ENCODE results near the gene OR11H6. TPM values are rescaled to one million over a fixed set of nuclear protein-coding genes. Genes with fewer than 3 reads are reported as not detected.
"Not testable (repeated sequence)": the region's sequence is repeated elsewhere in the genome, so short reads cannot be mapped to it uniquely, and the experiment has no call there.

The OR11H6 gene
- total RNA-seq, 1 donor from 2014 or later, result not detected

DNA sequence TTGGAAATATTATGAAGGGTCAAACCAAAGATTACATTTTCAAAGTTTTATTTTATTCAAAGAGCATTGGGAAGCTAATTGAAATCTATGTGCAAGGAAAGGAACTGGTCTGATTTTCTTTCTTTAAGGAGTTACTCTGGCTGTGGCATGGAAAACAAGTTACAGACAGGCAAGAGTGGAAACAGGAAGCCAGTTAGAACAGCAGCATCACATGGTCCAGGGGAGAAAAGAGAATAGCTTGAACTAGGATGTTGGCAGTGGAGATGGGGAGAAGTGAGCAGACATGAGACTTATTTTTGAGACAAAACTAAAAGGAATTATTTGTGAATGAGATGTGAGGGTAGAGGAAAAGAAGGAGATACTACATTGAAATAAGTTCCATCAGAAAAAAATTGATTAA is 29.4 kb upstream of the OR11H6 start:
- H3K9me3 Mint-ChIP-seq (ENCODE audit: unreplicated experiment), result peaks cover 13% of the 10 kb centered on the region

DNA sequence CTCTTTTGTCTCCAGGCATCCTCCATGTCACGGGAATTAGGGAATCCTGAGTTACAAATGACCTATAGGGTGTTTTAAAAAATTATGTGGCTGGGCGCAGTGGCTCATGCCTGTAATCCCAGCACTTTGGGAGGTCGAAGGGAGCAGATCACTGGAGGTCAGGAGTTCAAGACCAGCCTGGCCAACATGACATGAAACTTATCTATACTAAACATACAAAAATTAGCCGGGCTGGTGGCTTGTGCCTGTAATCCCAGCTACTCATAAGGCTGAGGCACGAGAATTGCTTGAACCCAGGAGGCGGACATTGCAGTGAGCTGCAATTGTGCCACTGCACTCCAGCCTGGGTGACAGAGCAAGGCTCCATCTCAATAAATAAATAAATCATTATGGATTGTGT is 28.3 kb upstream of the OR11H6 start:
- not testable (repeated sequence) for H3K4me1 Mint-ChIP-seq (ENCODE audit: unreplicated experiment); DNase-seq (ENCODE audit: extremely low spot score, unreplicated experiment); H3K4me3 Mint-ChIP-seq (ENCODE audit: unreplicated experiment); H3K27ac Mint-ChIP-seq (ENCODE audit: unreplicated experiment); H3K27me3 Mint-ChIP-seq (ENCODE audit: unreplicated experiment); H3K36me3 Mint-ChIP-seq (ENCODE audit: unreplicated experiment)
- peaks cover 18% of the 10 kb centered on the region for H3K9me3 Mint-ChIP-seq (ENCODE audit: unreplicated experiment)

More for the DNA sequence above, 29.4 kb upstream of the OR11H6 start:
- Mint-ChIP-seq H3K36me3 (ENCODE audit: unreplicated experiment) (no peaks in the 10 kb centered on the region), H3K27ac (ENCODE audit: unreplicated experiment) (no peak overlapping the region), H3K4me3 (ENCODE audit: unreplicated experiment) (no peak overlapping the region), H3K27me3 (ENCODE audit: unreplicated experiment) (no peaks in the 10 kb centered on the region), H3K4me1 (ENCODE audit: unreplicated experiment) (no peaks in the 10 kb centered on the region)
- no peak for DNase-seq (ENCODE audit: extremely low spot score, unreplicated experiment)
- TF ChIP-seq, protein P1, sequence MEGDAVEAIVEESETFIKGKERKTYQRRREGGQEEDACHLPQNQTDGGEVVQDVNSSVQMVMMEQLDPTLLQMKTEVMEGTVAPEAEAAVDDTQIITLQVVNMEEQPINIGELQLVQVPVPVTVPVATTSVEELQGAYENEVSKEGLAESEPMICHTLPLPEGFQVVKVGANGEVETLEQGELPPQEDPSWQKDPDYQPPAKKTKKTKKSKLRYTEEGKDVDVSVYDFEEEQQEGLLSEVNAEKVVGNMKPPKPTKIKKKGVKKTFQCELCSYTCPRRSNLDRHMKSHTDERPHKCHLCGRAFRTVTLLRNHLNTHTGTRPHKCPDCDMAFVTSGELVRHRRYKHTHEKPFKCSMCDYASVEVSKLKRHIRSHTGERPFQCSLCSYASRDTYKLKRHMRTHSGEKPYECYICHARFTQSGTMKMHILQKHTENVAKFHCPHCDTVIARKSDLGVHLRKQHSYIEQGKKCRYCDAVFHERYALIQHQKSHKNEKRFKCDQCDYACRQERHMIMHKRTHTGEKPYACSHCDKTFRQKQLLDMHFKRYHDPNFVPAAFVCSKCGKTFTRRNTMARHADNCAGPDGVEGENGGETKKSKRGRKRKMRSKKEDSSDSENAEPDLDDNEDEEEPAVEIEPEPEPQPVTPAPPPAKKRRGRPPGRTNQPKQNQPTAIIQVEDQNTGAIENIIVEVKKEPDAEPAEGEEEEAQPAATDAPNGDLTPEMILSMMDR (IDR thresholded peaks at IDR 0.05), result no peak

DNA sequence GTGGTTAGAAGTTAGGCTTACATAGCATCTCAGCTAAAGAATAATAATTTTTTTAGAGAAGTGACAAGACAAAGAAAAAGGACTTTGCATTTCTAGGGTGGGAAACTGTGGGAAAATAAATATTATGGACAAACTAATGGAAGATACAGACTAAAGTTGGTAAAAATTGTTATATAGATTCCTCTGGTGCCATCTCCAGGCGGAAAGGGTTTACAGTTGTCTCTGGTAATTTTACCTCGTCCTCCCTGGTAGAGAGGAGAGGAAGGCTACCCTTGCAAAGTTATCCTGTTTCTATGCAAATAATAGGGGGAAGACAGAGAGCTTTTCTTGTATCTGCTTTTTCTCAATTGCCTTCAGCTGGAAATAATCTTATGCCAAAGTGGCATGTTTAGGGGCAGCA is 27.6 kb upstream of the OR11H6 start:
- Mint-ChIP-seq H3K27ac (ENCODE audit: unreplicated experiment) (no peak overlapping the region), H3K36me3 (ENCODE audit: unreplicated experiment) (no peaks in the 10 kb centered on the region), H3K9me3 (ENCODE audit: unreplicated experiment) (peaks cover 23% of the 10 kb centered on the region), H3K27me3 (ENCODE audit: unreplicated experiment) (no peaks in the 10 kb centered on the region), H3K4me3 (ENCODE audit: unreplicated experiment) (no peak overlapping the region), H3K4me1 (ENCODE audit: unreplicated experiment) (no peaks in the 10 kb centered on the region)
- no peak for DNase-seq (ENCODE audit: extremely low spot score, unreplicated experiment)
- TF ChIP-seq, protein P1 (IDR thresholded peaks at IDR 0.05), result no peak

DNA sequence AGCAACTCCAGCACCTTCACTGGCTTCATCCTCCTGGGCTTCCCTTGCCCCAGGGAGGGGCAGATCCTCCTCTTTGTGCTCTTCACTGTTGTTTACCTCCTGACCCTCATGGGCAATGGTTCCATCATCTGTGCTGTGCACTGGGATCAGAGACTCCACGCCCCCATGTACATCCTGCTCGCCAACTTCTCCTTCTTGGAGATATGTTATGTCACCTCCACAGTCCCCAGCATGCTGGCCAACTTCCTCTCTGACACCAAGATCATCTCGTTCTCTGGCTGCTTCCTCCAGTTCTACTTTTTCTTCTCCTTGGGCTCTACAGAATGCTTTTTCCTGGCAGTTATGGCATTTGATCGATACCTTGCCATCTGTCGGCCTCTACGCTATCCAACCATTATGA is 26.1 kb upstream of the OR11H6 start:
- no peak overlapping the region for H3K27ac Mint-ChIP-seq (ENCODE audit: unreplicated experiment)
- no peaks in the 10 kb centered on the region for H3K27me3 Mint-ChIP-seq (ENCODE audit: unreplicated experiment)
- no peaks in the 10 kb centered on the region for H3K36me3 Mint-ChIP-seq (ENCODE audit: unreplicated experiment)
- no peaks in the 10 kb centered on the region for H3K4me1 Mint-ChIP-seq (ENCODE audit: unreplicated experiment)
- DNase-seq (ENCODE audit: extremely low spot score, unreplicated experiment), result no peak
- H3K4me3 Mint-ChIP-seq (ENCODE audit: unreplicated experiment), result no peak overlapping the region
- H3K9me3 Mint-ChIP-seq (ENCODE audit: unreplicated experiment), result peaks cover 27% of the 10 kb centered on the region
- TF ChIP-seq, protein P1 (IDR thresholded peaks at IDR 0.05), result no peak

DNA sequence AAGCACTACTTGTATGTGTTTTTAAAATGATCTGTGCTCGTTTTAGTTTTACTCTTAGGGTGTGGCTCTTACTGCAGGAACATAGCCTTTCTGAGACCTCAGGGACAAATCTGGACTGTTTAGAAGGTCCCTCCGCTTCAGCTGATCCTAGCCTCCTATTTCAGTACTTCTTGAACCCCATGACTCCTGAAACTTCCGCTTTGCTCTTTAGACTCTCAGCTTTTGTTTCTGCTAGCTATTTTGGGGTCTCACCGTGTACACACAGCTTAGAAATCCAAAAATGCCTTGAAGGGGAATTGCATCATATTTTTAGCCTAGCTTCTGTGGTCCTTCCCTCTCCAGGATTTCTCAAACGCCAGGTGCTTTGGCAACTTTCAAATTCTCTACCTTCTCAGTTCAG is 24.5 kb upstream of the OR11H6 start:
- no peaks in the 10 kb centered on the region for H3K4me1 Mint-ChIP-seq (ENCODE audit: unreplicated experiment)
- DNase-seq (ENCODE audit: extremely low spot score, unreplicated experiment), result no peak
- H3K36me3 Mint-ChIP-seq (ENCODE audit: unreplicated experiment), result no peaks in the 10 kb centered on the region
- H3K27ac Mint-ChIP-seq (ENCODE audit: unreplicated experiment), result no peak overlapping the region
- no peak overlapping the region for H3K4me3 Mint-ChIP-seq (ENCODE audit: unreplicated experiment)
- H3K9me3 Mint-ChIP-seq (ENCODE audit: unreplicated experiment), result peaks cover 32% of the 10 kb centered on the region
- TF ChIP-seq, protein P1 (IDR thresholded peaks at IDR 0.05), result no peak
- H3K27me3 Mint-ChIP-seq (ENCODE audit: unreplicated experiment), result no peaks in the 10 kb centered on the region

DNA sequence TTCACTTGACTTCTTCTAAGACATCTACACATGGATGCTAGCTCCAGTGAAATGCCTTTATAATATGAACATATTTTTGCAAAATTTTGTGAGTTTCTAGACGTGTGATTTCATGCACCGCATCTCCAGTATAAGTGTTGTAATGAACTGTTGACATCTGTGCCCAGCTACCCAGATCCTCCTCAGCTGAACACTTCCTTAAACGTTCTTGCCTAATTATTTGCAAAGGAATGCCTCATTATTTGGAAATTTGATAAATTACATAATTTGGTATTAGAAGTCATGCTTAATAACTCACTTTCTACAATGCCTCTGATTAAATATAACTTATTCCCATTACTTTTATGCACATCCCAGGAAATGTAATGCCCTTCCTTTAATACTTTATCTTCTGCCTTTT is 18.8 kb upstream of the OR11H6 start:
- no peak overlapping the region for H3K27ac Mint-ChIP-seq (ENCODE audit: unreplicated experiment)
- no peak overlapping the region for H3K4me3 Mint-ChIP-seq (ENCODE audit: unreplicated experiment)
- TF ChIP-seq, protein P1 (IDR thresholded peaks at IDR 0.05), result no peak
- H3K27me3 Mint-ChIP-seq (ENCODE audit: unreplicated experiment), result no peaks in the 10 kb centered on the region
- DNase-seq (ENCODE audit: extremely low spot score, unreplicated experiment), result no peak
- no peaks in the 10 kb centered on the region for H3K4me1 Mint-ChIP-seq (ENCODE audit: unreplicated experiment)
- peaks cover 31% of the 10 kb centered on the region for H3K9me3 Mint-ChIP-seq (ENCODE audit: unreplicated experiment)
- no peaks in the 10 kb centered on the region for H3K36me3 Mint-ChIP-seq (ENCODE audit: unreplicated experiment)
